ENCODE data around the gene NDUFA3. TPM values are rescaled to one million over a fixed set of nuclear protein-coding genes. Genes with fewer than 3 reads are reported as not detected.
A peak's percentile ranks its signal among the peaks of the same experiment; 100 is the strongest.

NDUFA3 gene
- polyA plus RNA-seq, 2 of the 4 experiments (the other 2 are of a cell fraction) = 43.5 to 190 TPM

DNA sequence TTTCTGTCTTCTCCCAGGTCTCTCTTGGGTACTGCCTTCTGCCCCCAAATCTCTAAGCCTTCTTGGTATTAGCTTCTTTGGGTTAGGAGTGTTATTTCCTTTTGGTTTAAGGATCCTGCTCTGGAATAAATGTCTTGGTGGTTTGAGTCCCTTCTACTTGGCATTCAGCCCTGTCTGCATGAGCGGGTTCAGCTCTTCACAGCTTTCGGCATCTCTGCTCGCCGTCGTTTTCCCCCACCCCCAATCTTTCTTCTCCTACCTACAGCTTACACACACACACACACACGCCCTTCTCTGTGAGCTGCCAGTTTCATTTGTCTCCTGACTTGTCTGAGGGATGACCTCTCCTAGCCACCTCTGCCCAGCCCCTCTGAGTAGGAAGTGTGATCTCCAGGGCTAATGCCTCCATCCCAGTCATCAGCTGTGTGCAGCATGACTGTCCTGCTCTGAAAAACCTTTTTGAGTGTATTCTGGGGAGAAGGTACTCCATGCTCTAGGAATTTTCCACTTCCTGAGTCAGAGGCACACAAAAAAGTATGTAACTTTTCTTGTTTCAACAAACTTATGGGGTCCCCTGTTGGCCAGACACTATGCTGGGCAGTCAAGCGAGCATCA, 39.6 kb downstream of the NDUFA3 start:
- peaks cover 8% of the 10 kb centered on the region; the same call in 2 of the 3 replicates for H3K4me1 ChIP-seq
- H3K27ac ChIP-seq = no peak overlapping the region
- no peak for ATAC-seq
- ChIA-PET POLR2A (interaction anchor here (1.0 to 1.3 kb wide), 2 partner anchors 9 to 18 kb away, joined by 4 to 5 read pairs; partner anchors contain the start of gene LENG1), CTCF (interaction anchor here (1.3 to 2.6 kb wide), 3 partner anchors 8 to 26 kb away, joined by 4 to 14 read pairs (median 7); partner anchors contain the start of gene LENG1)
- FAIRE-seq = no peak
- no peaks in the 10 kb centered on the region for H3K9me3 ChIP-seq
- DNase-seq (ENCODE audit: low read depth in 1 of 2, low spot score in 1 of 2) = no peak
- 92% methylated on average over 7 of the region's 7 CpGs for WGBS (ENCODE audit: missing lambda C conversion rate)
- H3K4me2 ChIP-seq = no peak overlapping the region
- TF ChIP-seq CEBPB (IDR thresholded peaks at IDR 0.05) = no peak
- TF ChIP-seq, protein P1, sequence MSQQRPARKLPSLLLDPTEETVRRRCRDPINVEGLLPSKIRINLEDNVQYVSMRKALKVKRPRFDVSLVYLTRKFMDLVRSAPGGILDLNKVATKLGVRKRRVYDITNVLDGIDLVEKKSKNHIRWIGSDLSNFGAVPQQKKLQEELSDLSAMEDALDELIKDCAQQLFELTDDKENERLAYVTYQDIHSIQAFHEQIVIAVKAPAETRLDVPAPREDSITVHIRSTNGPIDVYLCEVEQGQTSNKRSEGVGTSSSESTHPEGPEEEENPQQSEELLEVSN (IDR thresholded peaks at IDR 0.05; ENCODE audit: borderline replicate concordance, low read depth) = no peak
- TF ChIP-seq HOXB5 (CRISPR knock-in tag; IDR thresholded peaks at IDR 0.05) = no peak
- no peak for TF ChIP-seq GATA3 (IDR thresholded peaks at IDR 0.05; ENCODE audit: borderline replicate concordance)
- H3K4me3 ChIP-seq = no peak overlapping the region

DNA sequence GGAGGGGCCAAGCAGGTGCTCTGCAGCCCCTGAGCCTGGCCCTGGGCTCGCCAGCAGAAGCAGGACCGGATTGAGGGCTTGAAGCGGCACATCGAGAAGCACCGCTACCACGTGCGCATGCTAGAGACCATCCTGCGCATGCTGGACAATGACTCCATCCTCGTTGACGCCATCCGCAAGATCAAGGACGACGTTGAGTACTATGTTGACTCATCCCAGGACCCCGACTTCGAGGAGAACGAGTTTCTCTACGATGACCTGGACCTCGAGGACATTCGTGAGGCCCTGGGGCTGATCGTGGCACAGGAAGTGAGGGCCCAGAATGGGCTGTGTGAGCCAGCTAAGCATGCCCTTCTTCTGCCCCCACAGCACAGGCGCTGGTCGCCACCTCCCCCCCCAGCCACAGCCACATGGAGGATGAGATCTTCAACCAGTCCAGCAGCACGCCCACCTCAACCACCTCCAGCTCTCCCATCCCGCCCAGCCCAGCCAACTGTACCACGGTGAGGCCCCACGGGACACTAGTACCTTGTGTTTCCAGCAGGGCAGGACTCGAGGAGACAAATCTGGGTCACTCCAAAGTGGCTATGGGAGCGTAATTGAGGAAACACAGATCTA, 43.0 kb downstream of the NDUFA3 start:
- H3K4me3 ChIP-seq = no peak overlapping the region
- no peak for DNase-seq (ENCODE audit: low read depth in 1 of 2, low spot score in 1 of 2)
- H3K4me2 ChIP-seq = no peak overlapping the region
- ChIA-PET CTCF (interaction anchor here (0.8 kb wide), 1 partner anchor 23 kb away, joined by 3 read pairs; no protein-coding TSS in a partner anchor), POLR2A (no interaction called here)
- no peaks in the 10 kb centered on the region for H3K9me3 ChIP-seq
- no peak for ATAC-seq
- H3K27ac ChIP-seq = no peak overlapping the region
- no peaks in the 10 kb centered on the region for H3K4me1 ChIP-seq
- TF ChIP-seq JUN (IDR thresholded peaks at IDR 0.05) (0 out of 5 replicates have a peak, but pooled peaks of 1 of the 2 experiments have one; percentile 22), RFX5 (IDR thresholded peaks at IDR 0.05) (no peak), CHD4 (IDR thresholded peaks at IDR 0.05; ENCODE audit: borderline replicate concordance) (no peak), HOXA7 (CRISPR knock-in tag; IDR thresholded peaks at IDR 0.05) (no peak)
- 96% methylated on average over 28 of the region's 28 CpGs for WGBS (ENCODE audit: missing lambda C conversion rate)
- no peak for FAIRE-seq

DNA sequence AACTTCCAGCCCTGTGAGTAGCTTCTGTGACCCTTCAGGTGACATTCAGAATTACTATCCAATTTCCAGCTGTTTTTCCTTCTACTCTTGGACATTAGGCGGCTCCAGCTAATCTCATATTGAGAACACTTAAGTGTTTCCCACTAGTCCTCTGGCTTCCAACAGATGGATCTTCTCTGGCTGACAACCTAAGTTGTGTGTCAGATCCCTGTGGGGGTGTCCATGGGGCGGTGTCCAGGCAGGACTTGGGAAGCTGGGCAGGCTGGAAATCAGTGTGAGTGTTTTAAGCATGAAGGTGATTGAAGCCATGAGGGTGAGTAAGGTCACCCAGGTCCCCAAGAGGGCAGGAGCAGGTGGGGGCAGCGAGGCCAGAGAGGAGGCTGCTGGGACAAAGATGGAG, 45.0 kb downstream of the NDUFA3 start:
- POLR2A ChIA-PET = interaction anchor here (0.9 to 5.5 kb wide), 3 partner anchors 10 to 12 kb away, joined by 3 to 36 read pairs (median 6); partner anchors contain the start of genes CNOT3 and LENG1
- Histone ChIP-seq H3K4me3 (no peak overlapping the region), H3K4me1 (no peaks in the 10 kb centered on the region), H3K27ac (no peak overlapping the region), H3K4me2 (no peak overlapping the region), H3K9me3 (no peaks in the 10 kb centered on the region)
- WGBS (ENCODE audit: missing lambda C conversion rate) = 64% methylated on average over 3 of the region's 3 CpGs
- ATAC-seq (peak; percentile 13 to 23; a peak in 3 of 6 replicates), DNase-seq (ENCODE audit: low read depth in 1 of 2, low spot score in 1 of 2) (no peak), FAIRE-seq (no peak)
- CTCF ChIA-PET = interaction anchor here (1.4 to 4.4 kb wide), 3 partner anchors 9 to 20 kb away, joined by 3 to 24 read pairs (median 8); partner anchors contain the start of gene LENG1
- TF ChIP-seq GATA3 (IDR thresholded peaks at IDR 0.05; ENCODE audit: borderline replicate concordance) (no peak), CEBPB (IDR thresholded peaks at IDR 0.05) (no peak), BHLHE40 (IDR thresholded peaks at IDR 0.05; ENCODE audit: low read depth, low read length) (no peak), ESRRA (IDR thresholded peaks at IDR 0.05; ENCODE audit: borderline replicate concordance, low read length) (no peak), ZNF302 (CRISPR knock-in tag; IDR thresholded peaks at IDR 0.05) (no peak), SMC3 (IDR thresholded peaks at IDR 0.05) (no peak), RNF2 (IDR thresholded peaks at IDR 0.05; ENCODE audit: borderline replicate concordance, low read depth) (no peak), RFX5 (IDR thresholded peaks at IDR 0.05) (no peak), EHF (CRISPR knock-in tag; IDR thresholded peaks at IDR 0.05) (no peak)
- TF ChIP-seq, protein P2, sequence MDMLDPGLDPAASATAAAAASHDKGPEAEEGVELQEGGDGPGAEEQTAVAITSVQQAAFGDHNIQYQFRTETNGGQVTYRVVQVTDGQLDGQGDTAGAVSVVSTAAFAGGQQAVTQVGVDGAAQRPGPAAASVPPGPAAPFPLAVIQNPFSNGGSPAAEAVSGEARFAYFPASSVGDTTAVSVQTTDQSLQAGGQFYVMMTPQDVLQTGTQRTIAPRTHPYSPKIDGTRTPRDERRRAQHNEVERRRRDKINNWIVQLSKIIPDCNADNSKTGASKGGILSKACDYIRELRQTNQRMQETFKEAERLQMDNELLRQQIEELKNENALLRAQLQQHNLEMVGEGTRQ (IDR thresholded peaks at IDR 0.05) = no peak

DNA sequence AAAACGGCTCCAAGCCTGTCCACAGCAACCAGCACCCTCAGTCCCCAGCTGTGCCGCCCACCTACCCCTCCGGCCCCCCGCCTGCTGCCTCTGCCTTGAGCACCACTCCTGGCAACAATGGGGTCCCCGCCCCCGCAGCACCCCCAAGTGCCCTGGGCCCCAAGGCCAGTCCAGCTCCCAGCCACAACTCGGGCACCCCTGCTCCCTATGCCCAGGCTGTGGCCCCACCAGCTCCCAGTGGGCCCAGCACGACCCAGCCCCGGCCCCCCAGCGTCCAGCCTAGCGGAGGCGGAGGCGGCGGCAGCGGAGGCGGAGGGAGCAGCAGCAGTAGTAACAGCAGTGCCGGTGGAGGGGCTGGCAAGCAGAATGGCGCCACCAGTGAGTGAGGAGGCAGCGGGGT, 45.5 kb downstream of the NDUFA3 start:
- ChIA-PET POLR2A (interaction anchor here (0.9 to 5.5 kb wide), 3 partner anchors 10 to 11 kb away, joined by 3 to 36 read pairs (median 6); partner anchors contain the start of genes CNOT3 and LENG1), CTCF (interaction anchor here (1.4 to 4.4 kb wide), 3 partner anchors 9 to 20 kb away, joined by 3 to 24 read pairs (median 8); partner anchors contain the start of gene LENG1)
- 94% methylated on average over 13 of the region's 19 CpGs for WGBS (ENCODE audit: missing lambda C conversion rate)
- Histone ChIP-seq H3K4me2 (no peak overlapping the region), H3K27ac (no peak overlapping the region), H3K4me1 (no peaks in the 10 kb centered on the region), H3K9me3 (no peaks in the 10 kb centered on the region), H3K4me3 (no peak overlapping the region)
- ATAC-seq = no peak
- TF ChIP-seq CHD2 (IDR thresholded peaks at IDR 0.05; ENCODE audit: low read length, partially characterized antibody) = no peak
- TF ChIP-seq HOXB13 (CRISPR knock-in tag; IDR thresholded peaks at IDR 0.05; ENCODE audit: low read depth) = no peak
- no peak for TF ChIP-seq SREBF2 (IDR thresholded peaks at IDR 0.05)
- TF ChIP-seq, protein P2 (IDR thresholded peaks at IDR 0.05) = no peak
- no peak for TF ChIP-seq POLR2A (IDR thresholded peaks at IDR 0.05; ENCODE audit: low read length)
- TF ChIP-seq MYC (IDR thresholded peaks at IDR 0.05; ENCODE audit: borderline replicate concordance, low read length) = no peak
- no peak for TF ChIP-seq KDM5A (IDR thresholded peaks at IDR 0.05)
- no peak for TF ChIP-seq CHD4 (IDR thresholded peaks at IDR 0.05; ENCODE audit: borderline replicate concordance)
- no peak for TF ChIP-seq SMC3 (IDR thresholded peaks at IDR 0.05)
- TF ChIP-seq MAZ (IDR thresholded peaks at IDR 0.05; ENCODE audit: borderline replicate concordance, low read depth, low read length) = no peak
- TF ChIP-seq TP53 (CRISPR knock-in tag; IDR thresholded peaks at IDR 0.05) = no peak
- DNase-seq (ENCODE audit: low read depth in 1 of 2, low spot score in 1 of 2) = no peak
- FAIRE-seq = no peak
